ENCODE results near the gene FXYD6. TPM values are rescaled to one million over a fixed set of nuclear protein-coding genes. Genes with fewer than 3 reads are reported as not detected.

Gene FXYD6
- polyA plus RNA-seq, 2 of the 4 experiments (the other 2 are of a cell fraction) = 0.26 to 0.49 TPM

DNA sequence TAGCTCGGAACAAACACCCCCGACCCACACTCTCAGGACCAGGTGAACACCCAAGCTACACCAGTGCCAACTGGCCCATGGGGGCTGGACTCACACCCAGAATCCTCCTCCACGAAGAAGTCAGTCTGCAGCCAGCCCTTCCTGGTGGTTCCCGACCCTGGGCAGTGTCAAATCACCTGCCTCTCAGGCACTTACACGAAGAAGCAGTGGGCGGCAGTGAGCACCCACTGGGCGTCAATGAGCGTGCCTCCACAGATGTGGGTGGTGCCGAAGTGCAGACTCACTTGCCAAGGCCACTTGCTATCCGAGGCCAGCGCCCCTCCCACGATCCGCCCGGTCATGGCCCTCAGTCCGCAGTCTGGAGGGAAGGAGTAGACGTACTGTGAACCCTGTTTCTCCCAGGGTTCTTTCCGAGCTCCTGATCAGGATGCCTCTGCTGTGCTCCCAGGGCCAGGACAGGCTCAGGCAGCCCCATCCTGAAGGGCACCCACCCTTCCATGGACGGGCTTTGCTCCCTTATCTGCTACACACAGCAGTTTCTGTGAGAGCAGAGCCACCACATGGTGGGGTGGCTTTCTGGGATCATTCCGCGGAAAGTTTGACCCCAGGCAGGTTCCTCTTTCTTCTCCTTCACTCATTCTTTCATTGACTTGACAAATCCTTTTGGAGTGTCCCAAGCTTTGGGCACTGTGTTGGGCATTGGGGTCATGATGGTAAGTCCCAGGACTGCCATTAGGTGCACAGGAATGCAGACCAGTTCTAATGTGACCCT is 33.3 kb upstream of the FXYD6 start (continued):
- TF ChIP-seq, protein P1, sequence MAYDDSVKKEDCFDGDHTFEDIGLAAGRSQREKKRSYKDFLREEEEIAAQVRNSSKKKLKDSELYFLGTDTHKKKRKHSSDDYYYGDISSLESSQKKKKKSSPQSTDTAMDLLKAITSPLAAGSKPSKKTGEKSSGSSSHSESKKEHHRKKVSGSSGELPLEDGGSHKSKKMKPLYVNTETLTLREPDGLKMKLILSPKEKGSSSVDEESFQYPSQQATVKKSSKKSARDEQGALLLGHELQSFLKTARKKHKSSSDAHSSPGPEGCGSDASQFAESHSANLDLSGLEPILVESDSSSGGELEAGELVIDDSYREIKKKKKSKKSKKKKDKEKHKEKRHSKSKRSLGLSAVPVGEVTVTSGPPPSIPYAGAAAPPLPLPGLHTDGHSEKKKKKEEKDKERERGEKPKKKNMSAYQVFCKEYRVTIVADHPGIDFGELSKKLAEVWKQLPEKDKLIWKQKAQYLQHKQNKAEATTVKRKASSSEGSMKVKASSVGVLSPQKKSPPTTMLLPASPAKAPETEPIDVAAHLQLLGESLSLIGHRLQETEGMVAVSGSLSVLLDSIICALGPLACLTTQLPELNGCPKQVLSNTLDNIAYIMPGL (CRISPR knock-in tag; IDR thresholded peaks at IDR 0.05; ENCODE audit: borderline replicate concordance) = no peak

DNA sequence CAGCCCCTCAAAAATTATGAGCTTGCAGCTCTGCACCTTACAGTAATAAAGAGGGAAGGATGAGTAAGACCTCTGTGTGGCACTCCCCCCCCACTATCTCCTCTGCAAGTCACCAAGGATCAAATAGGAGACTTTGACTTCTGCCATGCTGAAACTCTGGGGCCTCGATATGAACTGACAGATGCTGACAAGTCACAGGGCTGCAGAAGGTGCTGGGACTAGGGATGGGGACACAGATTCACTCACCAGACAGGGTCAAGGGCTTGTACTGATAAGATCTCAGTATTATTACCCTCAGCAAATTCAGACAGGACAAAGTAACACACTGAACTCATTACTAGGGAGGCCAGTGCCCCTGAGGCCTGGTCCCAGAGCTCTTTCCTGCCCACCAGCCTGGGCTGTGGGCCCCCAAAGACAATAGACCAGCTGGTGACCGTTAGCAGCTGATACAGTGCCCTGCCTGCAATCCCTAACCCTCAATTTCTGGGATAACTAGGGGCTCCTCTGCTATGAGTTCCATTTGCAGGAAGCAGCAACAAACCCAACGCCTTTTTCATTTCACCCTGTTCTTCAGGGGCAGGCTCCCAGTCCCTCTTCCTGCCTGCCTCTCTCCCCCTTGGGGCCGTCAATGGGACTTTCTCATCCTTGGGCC is 32.6 kb upstream of the FXYD6 start:
- no peak overlapping the region for H3K4me3 ChIP-seq
- ChIA-PET POLR2A (no interaction called here), CTCF (interaction anchor here (2.2 kb wide), 1 partner anchor 38 kb away, joined by 10 read pairs; no protein-coding TSS in a partner anchor)
- DNase-seq (ENCODE audit: low read depth in 1 of 2, low spot score in 1 of 2) (no peak), ATAC-seq (no peak), FAIRE-seq (no peak)
- H3K9me3 ChIP-seq = no peaks in the 10 kb centered on the region
- TF ChIP-seq CEBPB (IDR thresholded peaks at IDR 0.05) (no peak), HOXA7 (CRISPR knock-in tag; IDR thresholded peaks at IDR 0.05) (no peak), MAFK (IDR thresholded peaks at IDR 0.05; ENCODE audit: partially characterized antibody) (no peak), MYC (IDR thresholded peaks at IDR 0.05; ENCODE audit: borderline replicate concordance, low read length) (no peak), HDAC2 (IDR thresholded peaks at IDR 0.05) (no peak), SREBF2 (IDR thresholded peaks at IDR 0.05) (no peak), NR3C1 (IDR thresholded peaks at IDR 0.05) (no peak), BHLHE40 (IDR thresholded peaks at IDR 0.05; ENCODE audit: low read depth, low read length) (no peak), EHF (CRISPR knock-in tag; IDR thresholded peaks at IDR 0.05) (no peak), RFX5 (IDR thresholded peaks at IDR 0.05) (no peak), NFE2L2 (conservative IDR thresholded peaks at IDR 0.05; ENCODE audit: low read length) (no peak)
- TF ChIP-seq, protein P2, sequence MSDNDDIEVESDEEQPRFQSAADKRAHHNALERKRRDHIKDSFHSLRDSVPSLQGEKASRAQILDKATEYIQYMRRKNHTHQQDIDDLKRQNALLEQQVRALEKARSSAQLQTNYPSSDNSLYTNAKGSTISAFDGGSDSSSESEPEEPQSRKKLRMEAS (IDR thresholded peaks at IDR 0.05) = no peak
- no peak overlapping the region for H3K4me2 ChIP-seq
- 71% methylated on average over 3 of the region's 4 CpGs for WGBS (ENCODE audit: missing lambda C conversion rate)
- H3K4me1 ChIP-seq = 0 out of 3 replicates have a peak, but pooled peaks cover 4% of the 10 kb centered on the region
- H3K27ac ChIP-seq = no peak overlapping the region

DNA sequence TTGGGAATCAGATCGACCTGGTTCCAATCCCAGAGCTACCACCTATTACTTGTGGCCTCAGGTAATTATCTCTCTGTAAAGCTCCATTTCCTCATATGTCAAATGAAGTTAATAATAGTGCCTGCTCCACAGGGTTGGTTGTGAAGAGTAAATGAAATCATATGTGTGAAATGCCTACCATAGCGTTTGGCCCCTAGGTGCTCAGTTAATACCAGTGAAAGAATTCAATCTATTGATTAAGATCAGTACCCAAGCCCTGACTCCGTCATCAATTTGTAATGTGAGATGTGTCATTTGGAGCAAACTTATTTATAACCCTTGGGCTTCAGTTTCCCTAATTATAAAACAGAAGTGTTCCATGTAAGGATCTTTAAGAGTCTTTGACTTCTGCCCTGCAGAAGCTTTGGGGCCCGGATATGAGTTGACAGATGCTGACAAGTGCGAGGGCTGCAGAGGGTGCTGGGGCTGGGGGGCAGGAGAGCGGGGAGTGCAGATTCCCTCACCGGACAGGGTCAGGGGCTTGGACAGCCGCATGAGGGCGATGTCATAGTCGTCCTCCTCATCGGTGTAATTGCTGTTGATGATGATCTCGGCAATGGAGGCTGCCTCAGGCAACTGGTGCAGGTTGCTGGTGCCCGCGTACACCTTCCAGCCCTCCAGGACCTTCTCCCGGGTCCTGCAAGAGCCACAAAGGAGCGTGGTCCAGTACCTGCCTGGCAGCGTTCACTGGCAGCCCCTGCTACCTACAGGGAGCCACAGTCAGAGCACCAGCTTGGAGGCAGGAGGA is 31.8 kb upstream of the FXYD6 start:
- no peak for ATAC-seq
- Histone ChIP-seq H3K9me3 (no peaks in the 10 kb centered on the region), H3K4me3 (no peak overlapping the region), H3K4me2 (no peak overlapping the region; the same call in 2 of the 3 replicates), H3K4me1 (0 out of 3 replicates have a peak, but pooled peaks cover 4% of the 10 kb centered on the region), H3K27ac (no peak overlapping the region)
- no peak for DNase-seq (ENCODE audit: low read depth in 1 of 2, low spot score in 1 of 2)
- CTCF ChIA-PET = interaction anchor here (1.1 to 2.2 kb wide), 3 partner anchors 10 to 38 kb away, joined by 3 to 10 read pairs (median 4); no protein-coding TSS in a partner anchor
- 81% methylated on average over 9 of the region's 17 CpGs for WGBS (ENCODE audit: missing lambda C conversion rate)
- POLR2A ChIA-PET = no interaction called here
- TF ChIP-seq ZC3H11A (IDR thresholded peaks at IDR 0.05) (no peak), TFCP2L1 (CRISPR knock-in tag; IDR thresholded peaks at IDR 0.05) (no peak)
- TF ChIP-seq, protein P1 (CRISPR knock-in tag; IDR thresholded peaks at IDR 0.05; ENCODE audit: borderline replicate concordance) = no peak
- TF ChIP-seq, protein P3, sequence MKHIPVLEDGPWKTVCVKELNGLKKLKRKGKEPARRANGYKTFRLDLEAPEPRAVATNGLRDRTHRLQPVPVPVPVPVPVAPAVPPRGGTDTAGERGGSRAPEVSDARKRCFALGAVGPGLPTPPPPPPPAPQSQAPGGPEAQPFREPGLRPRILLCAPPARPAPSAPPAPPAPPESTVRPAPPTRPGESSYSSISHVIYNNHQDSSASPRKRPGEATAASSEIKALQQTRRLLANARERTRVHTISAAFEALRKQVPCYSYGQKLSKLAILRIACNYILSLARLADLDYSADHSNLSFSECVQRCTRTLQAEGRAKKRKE (CRISPR knock-in tag; IDR thresholded peaks at IDR 0.05; ENCODE audit: low read depth) = no peak
- no peak for FAIRE-seq
